HCT116 (cell line): ENCODE data around the gene SNX10. TPM values are rescaled to one million over a fixed set of nuclear protein-coding genes. Genes with fewer than 3 reads are reported as not detected.

Source experiments
- ATAC-seq: fragments of 200-7000 bp; cut with Tn5 transposase; 2 replicates; pipeline ENCODE4 v1.9.1; 2020; ENCODE audit warnings: mild to moderate bottlenecking, moderate library complexity
- BruUV-seq: library from RNA; stranded (reverse); fragments of 400-500 nt; replicated peaks from 2 replicates; lab custom pipeline; 2021; lab: Mats Ljungman, UMichigan
- CTCF ChIA-PET: fragments of 300-600 bp; sonication (Branson Sonifier 250); formaldehyde crosslinking; loops from one replicate; lab custom pipeline; 2021; ENCODE audit warnings: antibody characterized with exemption; lab: Charles Lee
- POLR2A ChIA-PET: fragments of 300-600, 350-600 bp; sonication (Branson Sonifier 250); formaldehyde crosslinking; loops from one replicate; lab custom pipeline; 2021; ENCODE audit warnings: antibody characterized with exemption; lab: Charles Lee
- RAD21 ChIA-PET, 2 experiments: fragments of 300-600 bp; sonication (Branson Sonifier 250); formaldehyde crosslinking; loops; one replicate each; lab custom pipeline; 2023; ENCODE audit warnings: low total read pairs in 2 of 2; ENCODE audit not compliant: uncharacterized antibody in 2 of 2, unreplicated experiment in 2 of 2, low non-redundant PET in 1 of 2; lab: Charles Lee
- DNase-seq: peaks from one replicate; pipeline ENCODE4 v3.0.0-alpha.2; 2010; ENCODE audit warnings: low read depth, low spot score
- H2AFZ ChIP-seq: fragments of 200-600 bp; shearing (Covaris generic), sonication (generic); 2 replicates; pipeline ENCODE4 v1.6.1; 2017; ENCODE audit warnings: low read depth, mixed run types, mixed read lengths, antibody characterized with exemption, low read length; ENCODE audit not compliant: poor library complexity, severe bottlenecking
- H3K27ac ChIP-seq: 2 replicates; pipeline ENCODE4 v1.5.1; 2012; ENCODE audit warnings: low read depth, low read length
- H3K27me3 ChIP-seq: fragments of 200-600 bp; sonication (generic); 2 replicates; pipeline ENCODE4 v1.6.1; 2016; ENCODE audit warnings: mixed run types, low read length, mixed read lengths; ENCODE audit not compliant: insufficient read depth
- H3K36me3 ChIP-seq, 2 experiments: fragments of 200-500 bp in 1 of 2; fragments of 200-600 bp in 1 of 2; sonication (Bioruptor generic) in 1 of 2; sonication (generic) in 1 of 2; 2 replicates each; pipeline versions ENCODE4 v1.5.1 to v1.6.1; 2014 to 2016; ENCODE audit warnings: low read length in 2 of 2, inconsistent platforms in 1 of 2, mixed read lengths in 1 of 2, mixed run types in 1 of 2; ENCODE audit not compliant: insufficient read depth in 2 of 2, control insufficient read depth in 1 of 2
- H3K4me1 ChIP-seq, 2 experiments: fragments of 200-600 bp in 1 of 2; sonication (generic) in 1 of 2; 2 replicates each; pipeline versions ENCODE4 v1.5.1 to v1.6.1; 2012 to 2017; ENCODE audit warnings: low read length in 2 of 2, inconsistent platforms in 1 of 2, mild to moderate bottlenecking in 1 of 2, mixed read lengths in 1 of 2, mixed run types in 1 of 2, moderate library complexity in 1 of 2; ENCODE audit not compliant: insufficient read depth in 2 of 2, control insufficient read depth in 1 of 2
- H3K4me2 ChIP-seq: fragments of 200-600 bp; sonication (generic); 2 replicates; pipeline ENCODE4 v1.6.1; 2017; ENCODE audit warnings: mixed run types, low read length, mixed read lengths
- H3K4me3 ChIP-seq, 2 experiments: fragments of 200-600 bp in 1 of 2; sonication (generic) in 1 of 2; replicated peaks in 1 of 2; 2 replicates each; pipeline ENCODE4 v1.5.1; 2011 to 2016; ENCODE audit warnings: low read length in 2 of 2, control low read depth in 1 of 2, low read depth in 1 of 2, mild to moderate bottlenecking in 1 of 2, mixed read lengths in 1 of 2, mixed run types in 1 of 2
- H3K79me2 ChIP-seq: fragments of 200-600 bp; sonication (generic); 2 replicates; pipeline ENCODE4 v1.6.1; 2017; ENCODE audit warnings: mild to moderate bottlenecking, mixed run types, low read length, moderate library complexity, mixed read lengths; ENCODE audit not compliant: insufficient read depth
- H3K9ac ChIP-seq: fragments of 200-600 bp; sonication (generic); 2 replicates; pipeline ENCODE4 v1.6.1; 2016; ENCODE audit warnings: low read length, mixed read lengths
- H3K9me2 ChIP-seq: fragments of 200-600 bp; sonication (generic), shearing (Covaris generic); 2 replicates; pipeline ENCODE4 v1.6.1; 2017; ENCODE audit warnings: mixed run types, mild to moderate bottlenecking, moderate library complexity; ENCODE audit not compliant: insufficient read depth
- H3K9me3 ChIP-seq, 2 experiments: fragments of 200-500 bp in 1 of 2; fragments of 200-600 bp in 1 of 2; sonication (Bioruptor generic) in 1 of 2; sonication (generic) in 1 of 2; 2 replicates each; pipeline ENCODE4 v1.6.1; 2014 to 2017; ENCODE audit warnings: low read length in 2 of 2, mixed read lengths in 2 of 2, inconsistent platforms in 1 of 2, low read depth in 1 of 2, mild to moderate bottlenecking in 1 of 2, mixed run types in 1 of 2, moderate library complexity in 1 of 2; ENCODE audit not compliant: control insufficient read depth in 1 of 2, insufficient read depth in 1 of 2
- H4K20me1 ChIP-seq: fragments of 200-600 bp; sonication (generic), shearing (Covaris generic); 2 replicates; pipeline ENCODE4 v1.6.1; 2017; ENCODE audit warnings: mixed run types, mild to moderate bottlenecking, moderate library complexity; ENCODE audit not compliant: insufficient read depth
- ATF3 ChIP-seq: IDR thresholded peaks from 2 replicates; pipeline ENCODE4 v1.6.1; 2012
- CBX3 ChIP-seq: IDR thresholded peaks from 2 replicates; pipeline ENCODE4 v1.6.1; 2012; ENCODE audit warnings: low read depth
- CTCF ChIP-seq, 3 experiments: fragments of 200-600 bp in 1 of 3; sonication (generic) in 1 of 3; IDR thresholded peaks in 2 of 3; conservative IDR thresholded peaks in 1 of 3; 2 replicates each; pipeline ENCODE4 v1.5.1; 2012 to 2017; ENCODE audit warnings: low read depth in 2 of 3, low read length in 2 of 3, antibody characterized with exemption in 1 of 3, borderline replicate concordance in 1 of 3, control low read depth in 1 of 3, mild to moderate bottlenecking in 1 of 3, mixed read lengths in 1 of 3, mixed run types in 1 of 3, moderate library complexity in 1 of 3; ENCODE audit not compliant: insufficient read depth in 1 of 3
- EGR1 ChIP-seq: IDR thresholded peaks from 2 replicates; pipeline ENCODE4 v1.6.1; 2012; ENCODE audit warnings: low read depth
- ELF1 ChIP-seq: IDR thresholded peaks from 2 replicates; pipeline ENCODE4 v1.6.1; 2012; ENCODE audit warnings: low read depth, borderline replicate concordance
- EZH2 ChIP-seq: fragments of 200-600 bp; sonication (generic); IDR thresholded peaks from 2 replicates; pipeline ENCODE4 v1.6.1; 2017; ENCODE audit warnings: antibody characterized with exemption, mixed run types
- EZH2phosphoT487 ChIP-seq: fragments of 200-600 bp; IDR thresholded peaks from 2 replicates; pipeline ENCODE4 v1.6.1; 2018; ENCODE audit warnings: antibody characterized with exemption, borderline replicate concordance
- FOSL1 ChIP-seq: IDR thresholded peaks from 2 replicates; pipeline ENCODE4 v1.6.1; 2012; ENCODE audit warnings: low read depth
- JUND ChIP-seq: IDR thresholded peaks from 2 replicates; pipeline ENCODE4 v1.6.1; 2012
- MAX ChIP-seq: IDR thresholded peaks from 2 replicates; pipeline ENCODE4 v1.6.1; 2012
- REST ChIP-seq: IDR thresholded peaks from 2 replicates; pipeline ENCODE4 v1.6.1; 2012; ENCODE audit warnings: low read depth
- SRF ChIP-seq: IDR thresholded peaks from 2 replicates; pipeline ENCODE4 v1.6.1; 2012; ENCODE audit warnings: low read depth
- TCF7L2 ChIP-seq: IDR thresholded peaks from 2 replicates; pipeline ENCODE4 v1.7.0; 2011; ENCODE audit warnings: borderline replicate concordance, inconsistent platforms; ENCODE audit not compliant: insufficient read depth, insufficient read length; ENCODE audit errors: extremely low read depth
- YY1 ChIP-seq: IDR thresholded peaks from 2 replicates; pipeline ENCODE4 v1.6.1; 2011; ENCODE audit warnings: low read length, low read depth, moderate library complexity, mild to moderate bottlenecking; ENCODE audit not compliant: insufficient replicate concordance; ENCODE audit errors: extremely low read depth
- ZFX ChIP-seq: fragments of 450-650 bp; IDR thresholded peaks from 2 replicates; pipeline ENCODE4 v1.6.1; 2017
- intact Hi-C: fragments of 100-400 bp; cut with micrococcal nuclease; formaldehyde crosslinking; loops from 2 replicates; pipeline ENCODE4 v1.10.0; 2022
- total RNA-seq: library from RNA; stranded (reverse); gene quantifications from one replicate; pipeline ENCODE4 v1.2.1, GENCODE V29; 2021; ENCODE audit not compliant: unreplicated experiment

Gene SNX10
- total RNA-seq, 1 experiment from 2014 or later = 26.9 TPM

GRCh38 chr7:26365901-26366275, 74.2 kb downstream of the SNX10 start:
- H3K4me3 ChIP-seq = no peak overlapping the region
- no peak overlapping the region for H3K9ac ChIP-seq
- no TSS peak for BruUV-seq
- H3K79me2 ChIP-seq = no peaks in the 10 kb centered on the region
- POLR2A ChIA-PET = interaction anchor here (1.5 kb wide), 1 partner anchor 166 kb away, joined by 5 read pairs; no protein-coding TSS in a partner anchor
- CTCF ChIA-PET = interaction anchor here (0.7 to 4.8 kb wide), 12 partner anchors 10 to 795 kb away, joined by 3 to 94 read pairs (median 6); no protein-coding TSS in a partner anchor
- no peak overlapping the region for H3K4me2 ChIP-seq
- H3K9me3 ChIP-seq = no peaks in the 10 kb centered on the region
- no peak overlapping the region for H3K27ac ChIP-seq
- H3K9me2 ChIP-seq = no peaks in the 10 kb centered on the region
- intact Hi-C loops = loop anchor here (1.0 kb wide), 5 partner anchors 75 to 473 kb away; partner anchors contain the start of gene SNX10
- RAD21 ChIA-PET = interaction anchor here (0.6 to 2.2 kb wide), 5 partner anchors 11 to 472 kb away, joined by 3 to 15 read pairs (median 4); partner anchors contain the start of gene SNX10 (in 1 of the 2)
- TF ChIP-seq ZFX = no peak
- no peak for TF ChIP-seq TCF7L2
- TF ChIP-seq EZH2 = no peak
- no peak for TF ChIP-seq EZH2phosphoT487
- no peak for TF ChIP-seq YY1
- no peak for TF ChIP-seq JUND
- no peak for TF ChIP-seq CTCF (IDR thresholded peaks at IDR 0.05 in 2 of 3, conservative IDR thresholded peaks at IDR 0.05 in 1 of 3; ENCODE audit: borderline replicate concordance in 1 of 3, insufficient read depth in 1 of 3, low read depth in 2 of 3, low read length in 2 of 3)
- no peak for TF ChIP-seq EGR1
- no peak for TF ChIP-seq ATF3
- no peak for TF ChIP-seq CBX3
- no peak for TF ChIP-seq MAX
- TF ChIP-seq FOSL1 = no peak
- no peak for TF ChIP-seq SRF
- TF ChIP-seq ELF1 = no peak
- no peak for TF ChIP-seq REST
- no peak for DNase-seq
- H3K27me3 ChIP-seq = no peaks in the 10 kb centered on the region
- ATAC-seq = no peak
- no peaks in the 10 kb centered on the region for H4K20me1 ChIP-seq
- no peak overlapping the region for H2AFZ ChIP-seq
- no peaks in the 10 kb centered on the region for H3K4me1 ChIP-seq
- 0 out of 4 replicates have a peak, but pooled peaks cover 0 to 2% of the 10 kb centered on the region in 2 experiments for H3K36me3 ChIP-seq
